HEK293 (cell line): ENCODE measurements around the gene TIMM50.
A peak's percentile ranks its signal among the peaks of the same experiment; 100 is the strongest.

ENCODE experiments used
- CTCF ChIA-PET: fragments of 350-600 bp; formaldehyde crosslinking; extraction: SDS; loops from one replicate; lab custom pipeline; 2021; ENCODE audit warnings: antibody characterized with exemption; lab: Yijun Ruan, JAX
- POLR2A ChIA-PET: fragments of 300-600 bp; formaldehyde crosslinking; extraction: SDS; loops from one replicate; lab custom pipeline; 2020; ENCODE audit warnings: antibody characterized with exemption, inconsistent platforms; lab: Yijun Ruan, JAX
- H3K27ac ChIP-seq: fragments of 200-500 bp; sonication (Bioruptor generic); 2 replicates; pipeline ENCODE4 v1.5.1; 2014; ENCODE audit warnings: low read depth, low read length, control low read depth, inconsistent platforms; ENCODE audit errors: extremely low read depth
- H3K36me3 ChIP-seq, 2 experiments: fragments of 200-500 bp in 1 of 2; sonication (Bioruptor generic) in 1 of 2; 1 replicate in 1 of 2; 2 replicates in 1 of 2; pipeline ENCODE4 v1.5.1; 2014 to 2017; ENCODE audit warnings: inconsistent platforms in 2 of 2, low read length in 2 of 2; ENCODE audit not compliant: control insufficient read depth in 2 of 2, insufficient read depth in 1 of 2
- H3K4me1 ChIP-seq: fragments of 200-500 bp; sonication (Bioruptor generic); 2 replicates; pipeline ENCODE4 v1.5.1; 2014; ENCODE audit warnings: mild to moderate bottlenecking, low read length, inconsistent platforms; ENCODE audit not compliant: control insufficient read depth, insufficient read depth
- H3K4me3 ChIP-seq: 2 replicates; pipeline ENCODE4 v1.5.1; 2011; ENCODE audit warnings: low read depth, mild to moderate bottlenecking, control low read depth, low read length, moderate library complexity
- H3K9me3 ChIP-seq: fragments of 200-500 bp; sonication (Bioruptor generic); 2 replicates; pipeline ENCODE4 v1.5.1; 2014; ENCODE audit warnings: low read depth, low read length, inconsistent platforms; ENCODE audit not compliant: control insufficient read depth, insufficient read depth
- CTCF ChIP-seq: fragments of 450-650 bp; formaldehyde crosslinking; IDR thresholded peaks from 2 replicates; pipeline ENCODE4 v1.5.1; 2016; ENCODE audit warnings: missing biosample characterization, missing genetic modification characterization
- EGR2 ChIP-seq: fragments of 450-650 bp; formaldehyde crosslinking; IDR thresholded peaks from 2 replicates; pipeline ENCODE4 v1.5.1; 2016; ENCODE audit warnings: low read depth, missing biosample characterization, missing genetic modification characterization
- GLI4 ChIP-seq: fragments of 450-650 bp; formaldehyde crosslinking; IDR thresholded peaks from 2 replicates; pipeline ENCODE4 v1.5.1; 2016; ENCODE audit warnings: missing biosample characterization, missing genetic modification characterization
- GLIS1 ChIP-seq: fragments of 450-650 bp; formaldehyde crosslinking; IDR thresholded peaks from 2 replicates; pipeline ENCODE4 v1.5.1; 2016; ENCODE audit warnings: missing biosample characterization, missing genetic modification characterization
- HOXA7 ChIP-seq: sonication (generic); formaldehyde crosslinking; IDR thresholded peaks from 2 replicates; pipeline ENCODE4 v1.8.1; 2022; ENCODE audit warnings: missing genetic modification reagents, borderline replicate concordance
- HOXC10 ChIP-seq: sonication (generic); formaldehyde crosslinking; IDR thresholded peaks from 2 replicates; pipeline ENCODE4 v1.8.1; 2023; ENCODE audit warnings: mild to moderate bottlenecking, missing genetic modification reagents
- KLF1 ChIP-seq: fragments of 450-650 bp; formaldehyde crosslinking; IDR thresholded peaks from 2 replicates; pipeline ENCODE4 v1.5.1; 2016; ENCODE audit warnings: missing biosample characterization, missing genetic modification characterization
- KLF10 ChIP-seq: fragments of 450-650 bp; IDR thresholded peaks from 2 replicates; pipeline ENCODE4 v1.5.1; 2018; ENCODE audit warnings: missing biosample characterization, mild to moderate bottlenecking, missing genetic modification characterization
- KLF9 ChIP-seq: fragments of 450-650 bp; formaldehyde crosslinking; IDR thresholded peaks from 2 replicates; pipeline ENCODE4 v1.5.1; 2016; ENCODE audit warnings: missing biosample characterization, missing genetic modification characterization, low read depth
- MYNN ChIP-seq: fragments of 450-650 bp; formaldehyde crosslinking; IDR thresholded peaks from 2 replicates; pipeline ENCODE4 v1.5.1; 2016; ENCODE audit warnings: missing biosample characterization, missing genetic modification characterization, borderline replicate concordance
- PATZ1 ChIP-seq: fragments of 450-650 bp; formaldehyde crosslinking; IDR thresholded peaks from 2 replicates; pipeline ENCODE4 v1.5.1; 2016; ENCODE audit warnings: missing biosample characterization, missing genetic modification characterization
- SCRT2 ChIP-seq: fragments of 450-650 bp; formaldehyde crosslinking; IDR thresholded peaks from 2 replicates; pipeline ENCODE4 v1.5.1; 2016; ENCODE audit warnings: missing biosample characterization, missing genetic modification characterization
- WT1 ChIP-seq: fragments of 450-650 bp; formaldehyde crosslinking; IDR thresholded peaks from 2 replicates; pipeline ENCODE4 v1.5.1; 2016; ENCODE audit warnings: missing biosample characterization, missing genetic modification characterization
- ZBTB17 ChIP-seq: fragments of 450-650 bp; formaldehyde crosslinking; IDR thresholded peaks from 2 replicates; pipeline ENCODE4 v1.5.1; 2016; ENCODE audit warnings: missing biosample characterization, missing genetic modification characterization
- ZBTB49 ChIP-seq: fragments of 450-650 bp; formaldehyde crosslinking; IDR thresholded peaks from 2 replicates; pipeline ENCODE4 v1.5.1; 2016; ENCODE audit warnings: missing biosample characterization, missing genetic modification characterization, low read depth
- ZEB2 ChIP-seq: fragments of 450-650 bp; formaldehyde crosslinking; IDR thresholded peaks from 2 replicates; pipeline ENCODE4 v1.5.1; 2016; ENCODE audit warnings: missing biosample characterization, missing genetic modification characterization
- ZFP3 ChIP-seq: fragments of 450-650 bp; formaldehyde crosslinking; IDR thresholded peaks from 2 replicates; pipeline ENCODE4 v1.5.1; 2016; ENCODE audit warnings: low read depth, missing biosample characterization, missing genetic modification characterization
- ZFP37 ChIP-seq: fragments of 450-650 bp; formaldehyde crosslinking; IDR thresholded peaks from 2 replicates; pipeline ENCODE4 v1.5.1; 2016; ENCODE audit warnings: missing biosample characterization, missing genetic modification characterization
- ZFP69B ChIP-seq: fragments of 450-650 bp; formaldehyde crosslinking; IDR thresholded peaks from 2 replicates; pipeline ENCODE4 v1.5.1; 2016; ENCODE audit warnings: missing biosample characterization, missing genetic modification characterization
- ZNF16 ChIP-seq: fragments of 450-650 bp; formaldehyde crosslinking; IDR thresholded peaks from 2 replicates; pipeline ENCODE4 v1.5.1; 2016; ENCODE audit warnings: low read depth, missing biosample characterization, missing genetic modification characterization
- ZNF335 ChIP-seq: fragments of 450-650 bp; formaldehyde crosslinking; conservative IDR thresholded peaks from 2 replicates; pipeline ENCODE4 v1.5.1; 2016; ENCODE audit warnings: missing biosample characterization, missing genetic modification characterization
- ZNF366 ChIP-seq: fragments of 450-650 bp; formaldehyde crosslinking; conservative IDR thresholded peaks from 2 replicates; pipeline ENCODE4 v1.5.1; 2016; ENCODE audit warnings: missing biosample characterization, missing genetic modification characterization
- ZNF391 ChIP-seq: fragments of 450-650 bp; formaldehyde crosslinking; IDR thresholded peaks from 2 replicates; pipeline ENCODE4 v1.5.1; 2016; ENCODE audit warnings: low read depth, missing biosample characterization, missing genetic modification characterization, borderline replicate concordance
- ZNF398 ChIP-seq: fragments of 450-650 bp; formaldehyde crosslinking; IDR thresholded peaks from 2 replicates; pipeline ENCODE4 v1.5.1; 2017; ENCODE audit warnings: missing biosample characterization, missing genetic modification characterization
- ZNF549 ChIP-seq: fragments of 450-650 bp; IDR thresholded peaks from 2 replicates; pipeline ENCODE4 v1.5.1; 2018; ENCODE audit warnings: missing biosample characterization, missing genetic modification characterization, mild to moderate bottlenecking, inconsistent platforms, moderate library complexity
- ZNF704 ChIP-seq: fragments of 450-650 bp; formaldehyde crosslinking; IDR thresholded peaks from 2 replicates; pipeline ENCODE4 v1.5.1; 2016; ENCODE audit warnings: missing biosample characterization, missing genetic modification characterization
- ZNF747 ChIP-seq: fragments of 450-650 bp; formaldehyde crosslinking; IDR thresholded peaks from 2 replicates; pipeline ENCODE4 v1.5.1; 2016; ENCODE audit warnings: missing biosample characterization, missing genetic modification characterization
- ZNF777 ChIP-seq: fragments of 450-650 bp; formaldehyde crosslinking; IDR thresholded peaks from 2 replicates; pipeline ENCODE4 v1.5.1; 2017; ENCODE audit warnings: missing biosample characterization, missing genetic modification characterization, borderline replicate concordance
- ZNF792 ChIP-seq: fragments of 450-650 bp; formaldehyde crosslinking; IDR thresholded peaks from 2 replicates; pipeline ENCODE4 v1.5.1; 2016; ENCODE audit warnings: missing biosample characterization, missing genetic modification characterization
- ZNF843 ChIP-seq: fragments of 450-650 bp; formaldehyde crosslinking; IDR thresholded peaks from 2 replicates; pipeline ENCODE4 v1.5.1; 2016; ENCODE audit warnings: missing biosample characterization, missing genetic modification characterization
- ZXDB ChIP-seq: fragments of 450-650 bp; formaldehyde crosslinking; IDR thresholded peaks from 2 replicates; pipeline ENCODE4 v1.5.1; 2016; ENCODE audit warnings: missing biosample characterization, missing genetic modification characterization

TIMM50 gene

GRCh38 chr19:39539165-39539517 lies 58.5 kb downstream of the TIMM50 start:
- H3K27ac ChIP-seq = peak overlapping the region; percentile 97
- CTCF ChIA-PET = interaction anchor here (0.7 to 2.5 kb wide), 16 partner anchors 10 to 435 kb away, joined by 3 to 30 read pairs (median 4); no protein-coding TSS in a partner anchor
- no peaks in the 10 kb centered on the region for H3K9me3 ChIP-seq
- H3K4me3 ChIP-seq = peak overlapping the region; percentile 83
- peaks cover 2 to 27% of the 10 kb centered on the region in 2 experiments for H3K36me3 ChIP-seq
- POLR2A ChIA-PET = interaction anchor here (0.6 to 2.3 kb wide), 6 partner anchors 10 to 148 kb away, joined by 3 to 30 read pairs (median 5); partner anchors contain the start of genes MED29, PAF1, RPS16 and TIMM50
- peaks cover 16% of the 10 kb centered on the region for H3K4me1 ChIP-seq
- TF ChIP-seq ZNF335 (tag by site-specific recombination) (no peak), HOXA7 (CRISPR knock-in tag) (no peak), ZNF391 (tag by site-specific recombination) (peak; percentile 30; the same call in 1 of the 2 replicates), GLI4 (no peak), KLF10 (tag by site-specific recombination) (0 out of 2 replicates have a peak, but pooled peaks have one; percentile 10), ZNF549 (tag by site-specific recombination) (no peak), EGR2 (tag by site-specific recombination) (no peak), ZNF366 (tag by site-specific recombination) (peak; percentile 60; the same call in 1 of the 2 replicates), ZNF398 (tag by site-specific recombination) (peak; percentile 42), ZNF792 (tag by site-specific recombination) (no peak), SCRT2 (tag by site-specific recombination) (peak; percentile 81), KLF9 (tag by site-specific recombination) (no peak; the same call in 1 of the 2 replicates), ZNF777 (tag by site-specific recombination) (no peak), ZFP69B (0 out of 2 replicates have a peak, but pooled peaks have one; percentile 20), ZFP3 (tag by site-specific recombination) (0 out of 2 replicates have a peak, but pooled peaks have one; percentile 22), HOXC10 (CRISPR knock-in tag) (no peak), ZNF747 (no peak), MYNN (tag by site-specific recombination) (no peak), ZNF843 (tag by site-specific recombination) (no peak), WT1 (tag by site-specific recombination) (0 out of 2 replicates have a peak, but pooled peaks have one; percentile 20), ZNF704 (tag by site-specific recombination) (no peak), ZXDB (peak; percentile 26; the same call in 1 of the 2 replicates), KLF1 (no peak), ZFP37 (tag by site-specific recombination) (peak; percentile 75; the same call in 1 of the 2 replicates), PATZ1 (tag by site-specific recombination) (0 out of 2 replicates have a peak, but pooled peaks have one; percentile 5), ZEB2 (tag by site-specific recombination) (peak; percentile 76), ZNF16 (tag by site-specific recombination) (no peak), ZBTB49 (tag by site-specific recombination) (no peak), ZBTB17 (0 out of 2 replicates have a peak, but pooled peaks have one; percentile 40), CTCF (tag by site-specific recombination) (no peak), GLIS1 (tag by site-specific recombination) (0 out of 2 replicates have a peak, but pooled peaks have one; percentile 11)
